Posterior vena cava (tissue), 2 donors: ENCODE measurements around the gene SLIT2. TPM values are rescaled to one million over a fixed set of nuclear protein-coding genes. Genes with fewer than 3 reads are reported as not detected.

Experiments used
- DNase-seq: peaks from one replicate; pipeline ENCODE4 v3.0.0-alpha.2; 2020; ENCODE audit warnings: low spot score
- intact Hi-C, 2 donors: fragments of 100-400 bp; cut with DNase I; formaldehyde crosslinking; loops; one replicate each; pipeline versions ENCODE4 v1.14.1 to v1.14.2; 2022 to 2023
- total RNA-seq, 2 donors: library from RNA; stranded (reverse); fragmentation: NEBNext Ultra II Directional; extraction: Animal tissue kit (Norgen Biotek cat#: 25700); gene quantifications; one replicate each; pipeline ENCODE4 v1.2.1, GENCODE V29; 2021
- donor health status: DM: yes; HTN: yes; CAD: no.
- donor health status: DM: yes; HTN: yes; CAD: no.

Gene SLIT2
- total RNA-seq, 2 donors from 2014 or later: 29.6 to 55.5 TPM

DNA sequence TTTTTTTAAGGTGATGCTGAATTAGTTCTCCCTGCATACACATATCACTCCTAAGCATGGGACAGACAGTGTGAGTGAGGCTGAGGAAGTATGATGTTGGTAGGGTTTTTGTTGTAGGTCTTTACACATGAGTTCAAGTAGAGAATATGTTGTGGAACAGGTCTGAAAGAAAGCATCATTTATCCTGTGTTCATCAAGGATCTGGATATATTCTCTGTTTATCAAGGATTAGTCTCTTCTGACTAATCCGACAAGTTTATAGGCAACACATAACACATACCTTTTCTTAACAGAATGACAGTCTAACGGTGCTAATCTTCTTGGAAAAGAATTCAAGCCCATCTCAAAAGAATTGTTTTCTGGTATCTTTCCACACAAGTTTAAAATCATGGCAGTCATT is 10.5 kb downstream of the SLIT2 start:
- no peak for DNase-seq
- intact Hi-C loops: no loop called here

DNA sequence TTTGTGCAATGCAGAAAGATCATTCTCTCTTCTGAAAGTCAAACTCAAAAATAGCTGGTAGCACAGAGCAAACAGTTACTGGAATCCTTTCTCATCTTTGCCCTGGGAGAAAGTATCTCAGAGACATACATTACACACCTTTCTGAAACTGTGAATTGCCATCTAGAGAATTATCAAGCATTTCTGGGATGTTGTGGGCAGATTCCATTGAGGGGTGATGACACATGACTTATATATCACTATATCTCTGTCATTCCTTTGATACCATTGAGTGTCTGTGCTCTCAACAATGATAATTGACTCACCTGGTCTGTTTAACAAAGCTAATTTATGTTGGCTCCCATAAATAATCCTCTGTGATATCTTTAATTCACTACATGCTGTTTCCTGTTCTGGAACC is 13.0 kb downstream of the SLIT2 start:
- intact Hi-C loops: no loop called here
- no peak for DNase-seq

DNA sequence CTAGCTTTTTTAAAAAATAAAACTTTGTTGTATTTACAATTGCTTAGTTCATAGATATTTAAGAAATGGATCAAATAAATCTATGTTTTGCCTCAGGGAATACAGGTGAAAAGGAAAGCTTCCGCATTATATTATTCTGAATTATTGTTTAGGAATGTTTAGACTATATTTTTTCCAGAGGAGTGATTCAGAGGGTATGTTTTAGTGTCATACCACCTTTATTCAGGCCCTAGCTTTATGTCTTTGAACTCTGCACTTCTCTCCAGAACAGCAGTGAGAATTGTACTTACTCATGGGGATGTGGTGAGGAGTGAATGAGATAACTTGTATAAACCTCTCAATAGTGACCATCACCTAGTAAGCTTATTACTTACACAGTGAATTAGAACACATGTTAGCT is 14.0 kb downstream of the SLIT2 start:
- no peak for DNase-seq
- intact Hi-C loops: no loop called here

DNA sequence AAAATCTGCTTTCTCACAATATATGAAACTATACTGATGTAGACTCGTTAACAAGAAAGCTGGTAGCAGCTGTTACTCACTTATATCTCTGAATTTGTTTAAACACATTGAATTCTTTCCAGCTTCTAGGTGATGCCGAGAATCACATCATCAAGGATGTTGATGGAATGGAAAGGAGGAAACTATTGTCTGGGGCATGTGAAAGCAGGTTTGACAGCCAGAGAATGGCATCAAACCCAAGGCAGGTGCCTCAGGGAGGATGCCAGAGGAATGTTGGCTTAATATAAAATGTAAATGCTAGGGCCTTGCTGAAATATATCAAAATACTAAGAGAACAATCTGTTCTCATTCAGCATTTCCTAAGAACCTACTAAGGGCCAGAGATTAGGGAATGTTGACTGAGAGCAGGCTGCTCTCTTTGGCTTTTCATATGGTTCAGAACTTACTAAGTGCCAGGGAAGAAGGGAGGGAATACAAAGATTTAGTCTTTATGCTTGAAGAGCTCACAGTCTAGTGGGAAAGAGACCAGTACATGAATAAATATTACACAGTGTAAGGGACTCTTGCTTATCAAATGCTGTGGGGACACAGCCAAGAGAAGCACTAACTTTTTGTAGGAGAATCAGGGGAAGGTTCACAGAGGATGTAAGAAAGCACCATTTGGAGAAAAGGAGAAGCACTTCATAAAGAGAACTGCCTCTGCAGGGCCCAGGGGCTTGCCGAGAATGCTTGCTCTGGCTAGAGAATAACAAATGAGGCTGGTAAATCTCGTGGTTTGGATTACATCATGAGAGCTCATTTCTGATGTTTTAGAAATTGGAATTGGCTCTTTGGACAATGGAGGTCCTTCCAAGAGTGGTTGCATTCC is 14.7 kb downstream of the SLIT2 start:
- intact Hi-C loops: no loop called here
- DNase-seq: peak; percentile 59

DNA sequence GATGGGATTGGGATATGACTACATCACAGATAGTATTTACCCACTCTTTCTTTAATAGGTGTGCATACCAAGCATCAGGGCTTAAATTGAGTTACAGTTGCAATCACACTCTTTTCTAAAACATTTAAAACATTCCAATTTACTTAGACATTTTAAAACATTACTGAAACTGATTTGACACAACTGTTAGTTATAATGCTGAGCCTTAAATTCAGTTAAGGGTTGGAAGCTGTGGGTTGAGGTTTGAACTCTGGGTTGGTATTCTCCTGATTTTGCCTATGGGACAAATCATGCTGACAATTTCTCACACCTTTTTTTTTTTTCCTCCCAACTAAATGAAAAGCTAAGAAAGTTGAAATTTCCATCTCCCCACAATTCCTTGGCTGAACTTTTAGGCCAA is 16.3 kb downstream of the SLIT2 start:
- no peak for DNase-seq
- intact Hi-C loops: no loop called here

DNA sequence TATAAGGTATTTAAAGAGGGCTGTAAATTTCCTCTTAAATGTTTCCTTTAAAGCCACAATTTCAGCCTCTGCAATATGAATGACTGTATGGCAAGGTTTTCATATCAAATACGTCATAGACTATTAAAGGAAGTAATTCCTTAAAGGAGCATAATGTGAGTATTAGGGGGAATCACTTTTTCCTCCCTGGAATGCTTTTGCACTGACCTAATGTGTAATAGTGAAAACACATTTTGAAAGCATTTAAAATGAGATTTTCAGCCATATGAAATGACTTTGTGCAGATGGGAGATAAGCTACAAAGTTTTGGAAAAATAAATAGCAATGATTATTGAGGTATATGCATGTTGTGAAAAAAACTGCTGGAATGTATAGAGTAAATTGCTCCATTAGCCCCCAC is 17.6 kb downstream of the SLIT2 start:
- intact Hi-C loops: no loop called here
- DNase-seq: no peak

DNA sequence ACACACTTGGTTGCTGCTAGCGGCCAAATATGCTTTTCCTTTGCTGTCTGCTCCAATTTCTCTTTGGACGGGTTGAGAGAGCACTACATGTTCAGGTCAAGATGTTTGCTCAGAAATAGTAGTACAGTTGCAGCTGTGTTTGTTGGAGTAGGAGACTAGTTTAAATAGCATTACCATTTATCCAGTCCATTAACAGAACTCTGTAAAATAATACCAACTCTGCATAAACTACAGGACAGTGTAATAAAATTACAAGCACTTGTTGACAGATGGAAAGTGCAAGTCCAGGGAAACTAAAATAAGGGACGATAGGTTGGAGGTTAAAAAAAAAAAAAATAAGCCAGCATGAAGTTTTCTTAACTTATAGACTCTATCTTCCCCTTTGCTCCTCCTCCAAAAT is 20.2 kb downstream of the SLIT2 start:
- intact Hi-C loops: no loop called here

DNA sequence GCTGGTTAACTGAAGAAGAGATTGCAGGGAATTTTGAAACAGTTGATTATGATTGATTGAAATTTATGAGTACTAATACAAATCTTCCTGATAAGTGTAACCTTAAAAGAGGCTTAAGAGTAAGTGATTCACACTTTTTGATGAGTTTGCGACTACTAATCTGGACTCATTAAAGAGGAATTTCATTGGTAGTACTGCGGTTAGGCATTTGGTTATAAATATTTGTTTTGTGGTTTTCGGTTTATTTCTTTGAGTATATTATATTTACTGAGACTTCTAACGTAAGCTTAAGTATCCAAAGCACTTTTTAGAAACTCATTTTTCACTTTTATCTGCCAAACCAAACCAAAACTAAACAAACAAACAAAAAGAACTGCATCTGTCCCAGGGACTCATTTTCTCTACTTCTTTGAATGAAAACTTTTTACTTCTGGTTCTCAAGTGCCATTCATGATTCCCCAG is 20.7 kb downstream of the SLIT2 start:
- intact Hi-C loops: no loop called here
- no peak for DNase-seq

More for the DNA sequence above, 20.2 kb downstream of the SLIT2 start:
- DNase-seq: no peak

DNA sequence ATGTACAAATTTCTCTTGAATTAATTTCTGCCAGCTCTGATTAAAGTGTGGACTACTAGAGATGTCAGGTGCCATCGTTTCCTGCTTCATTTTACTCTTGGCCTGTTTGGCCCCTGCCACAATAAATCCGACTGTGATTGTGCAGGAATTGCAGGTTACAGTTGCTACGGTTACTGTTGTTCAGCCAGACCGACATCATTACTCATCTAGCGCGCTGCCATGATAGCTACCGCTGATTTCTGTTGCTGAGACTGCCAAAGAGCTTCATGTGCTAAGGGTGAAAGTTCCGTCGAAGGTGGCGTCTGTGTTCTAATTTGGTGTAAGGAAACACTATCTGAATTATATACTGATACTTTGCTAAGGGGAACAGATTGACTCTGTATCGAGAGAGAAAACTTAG is 22.1 kb downstream of the SLIT2 start:
- intact Hi-C loops: no loop called here
- no peak for DNase-seq

DNA sequence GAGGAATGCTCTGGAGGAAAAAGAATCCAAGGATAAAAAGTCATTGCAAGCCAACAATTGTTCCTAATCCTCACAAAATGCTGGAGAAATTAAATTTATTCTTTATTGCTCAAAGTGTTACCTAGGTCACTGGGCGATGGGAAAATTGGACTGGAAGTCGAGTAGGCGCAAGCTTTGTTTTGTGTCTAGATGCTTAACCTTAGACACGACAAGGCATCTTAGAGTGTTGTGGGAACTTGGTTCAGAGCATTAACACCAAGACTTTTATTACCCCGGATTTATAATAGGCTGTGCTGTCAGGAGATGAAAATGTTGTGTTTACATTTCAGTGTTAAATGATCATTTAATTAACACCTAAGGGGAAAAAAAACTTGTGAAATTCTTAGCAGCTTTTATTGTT is 25.1 kb downstream of the SLIT2 start:
- intact Hi-C loops: no loop called here
- DNase-seq: no peak

DNA sequence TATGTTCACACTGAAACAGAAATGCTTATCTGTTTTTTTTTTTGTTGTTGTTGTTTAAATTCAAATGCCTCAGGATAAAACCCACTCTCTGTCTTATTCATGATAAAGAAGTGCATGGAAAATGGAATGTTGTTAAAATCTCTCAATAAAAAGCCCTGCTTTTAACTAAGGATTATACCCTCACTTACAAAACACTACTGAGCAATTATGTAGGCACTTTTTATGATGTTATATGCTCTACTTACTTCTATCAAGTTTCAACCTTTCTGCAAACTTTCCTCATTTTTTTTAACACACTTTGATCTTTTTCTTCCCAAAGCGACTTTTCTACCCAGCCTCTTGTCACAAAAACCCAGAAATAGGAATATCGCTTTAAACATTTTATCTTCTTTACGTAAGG is 26.5 kb downstream of the SLIT2 start:
- intact Hi-C loops: no loop called here
- DNase-seq: no peak

DNA sequence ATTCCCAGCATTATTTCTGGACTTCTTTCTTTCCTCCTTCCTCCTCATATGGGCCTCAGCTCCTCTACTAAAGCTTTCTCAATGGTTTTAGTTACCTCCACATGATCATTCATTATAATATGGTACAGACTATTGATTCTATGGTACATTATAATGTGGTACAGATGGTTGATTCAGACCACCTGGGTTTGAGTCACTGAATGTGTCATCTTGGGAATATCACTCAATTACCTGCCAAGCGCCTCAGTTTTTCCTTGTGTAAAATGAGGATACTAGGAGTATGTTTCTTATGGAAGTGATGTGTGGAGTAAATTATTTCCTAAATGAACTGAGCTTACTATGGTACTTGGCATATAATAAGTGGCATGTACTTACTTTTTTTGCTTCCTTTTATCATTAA is 27.7 kb downstream of the SLIT2 start:
- intact Hi-C loops: no loop called here
- DNase-seq: no peak

DNA sequence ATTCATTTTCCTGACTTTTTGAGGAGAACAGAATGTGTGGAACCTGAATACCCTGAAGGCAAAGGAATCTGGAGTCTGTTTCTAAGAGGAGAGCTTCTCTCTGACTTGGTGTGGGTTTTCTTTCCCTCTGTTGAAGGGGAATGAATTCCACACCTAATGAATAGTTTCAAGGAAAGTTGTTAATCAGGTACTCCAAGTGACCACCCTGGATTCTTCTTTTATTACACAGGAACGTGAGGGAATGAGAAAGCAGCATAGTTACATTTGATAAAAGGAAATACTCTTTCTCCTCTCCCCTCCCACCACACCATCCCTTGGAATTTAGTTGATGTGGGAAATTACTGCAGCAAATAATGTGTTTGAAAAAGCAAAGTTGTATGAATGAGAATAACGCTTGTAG is 29.7 kb downstream of the SLIT2 start:
- intact Hi-C loops: no loop called here
- DNase-seq: no peak

DNA sequence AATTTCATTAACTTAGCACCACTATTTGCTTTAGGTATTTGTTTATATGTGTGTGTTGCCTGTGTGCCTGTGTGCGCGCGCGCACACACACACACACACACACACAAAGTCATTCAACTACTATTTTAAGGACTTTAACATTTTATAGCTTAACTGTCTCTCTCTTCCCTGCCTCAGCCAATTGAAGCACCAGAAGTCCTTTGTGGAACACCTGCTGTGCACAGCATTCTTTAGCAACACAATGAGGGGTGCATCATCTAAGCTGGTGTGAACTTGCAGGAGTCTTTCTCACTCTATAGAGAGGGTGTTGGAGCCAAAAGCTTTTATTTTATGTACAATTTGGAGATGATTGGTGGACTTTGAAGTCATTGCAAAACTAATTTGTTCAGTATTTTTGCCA is 31.3 kb downstream of the SLIT2 start:
- no peak for DNase-seq
- intact Hi-C loops: no loop called here

DNA sequence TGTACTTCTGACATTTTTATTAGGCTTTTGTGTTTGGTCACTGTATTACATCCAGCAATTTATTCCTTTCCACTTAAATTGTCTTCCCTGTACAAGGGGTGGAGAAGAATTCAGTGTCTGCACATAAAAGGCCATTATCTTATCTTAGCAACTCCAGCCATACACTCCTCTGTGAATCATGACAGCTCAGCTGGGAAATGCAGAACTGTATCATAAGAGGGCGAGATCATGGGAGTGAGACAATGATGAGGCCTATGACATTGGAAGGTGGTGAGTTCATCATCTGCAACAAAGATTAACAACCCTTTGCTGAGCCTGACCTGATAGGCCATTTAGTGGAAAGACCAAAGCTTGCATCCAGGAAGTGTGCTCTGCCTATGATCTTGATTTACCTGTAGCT is 33.3 kb downstream of the SLIT2 start:
- intact Hi-C loops: no loop called here
- DNase-seq: no peak

DNA sequence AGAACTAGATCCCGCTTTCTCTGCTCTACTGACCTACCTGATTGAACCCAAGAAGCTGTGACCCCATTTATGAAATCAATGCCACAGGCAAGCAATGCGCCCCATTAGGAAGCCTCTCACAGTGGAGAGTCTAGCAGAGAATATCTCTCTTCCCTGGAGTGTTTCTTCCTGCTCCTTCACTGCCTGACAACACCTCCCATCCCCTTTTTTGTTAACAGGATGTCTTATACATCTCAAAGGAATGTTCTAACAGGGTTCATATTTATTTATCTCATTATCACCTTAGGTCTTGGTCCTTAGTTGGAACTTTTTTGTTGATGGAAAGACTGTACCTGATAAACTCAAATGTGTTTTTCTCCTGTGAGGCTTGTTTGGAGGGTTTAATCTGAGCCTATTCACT is 35.5 kb downstream of the SLIT2 start:
- intact Hi-C loops: no loop called here
- DNase-seq: no peak

DNA sequence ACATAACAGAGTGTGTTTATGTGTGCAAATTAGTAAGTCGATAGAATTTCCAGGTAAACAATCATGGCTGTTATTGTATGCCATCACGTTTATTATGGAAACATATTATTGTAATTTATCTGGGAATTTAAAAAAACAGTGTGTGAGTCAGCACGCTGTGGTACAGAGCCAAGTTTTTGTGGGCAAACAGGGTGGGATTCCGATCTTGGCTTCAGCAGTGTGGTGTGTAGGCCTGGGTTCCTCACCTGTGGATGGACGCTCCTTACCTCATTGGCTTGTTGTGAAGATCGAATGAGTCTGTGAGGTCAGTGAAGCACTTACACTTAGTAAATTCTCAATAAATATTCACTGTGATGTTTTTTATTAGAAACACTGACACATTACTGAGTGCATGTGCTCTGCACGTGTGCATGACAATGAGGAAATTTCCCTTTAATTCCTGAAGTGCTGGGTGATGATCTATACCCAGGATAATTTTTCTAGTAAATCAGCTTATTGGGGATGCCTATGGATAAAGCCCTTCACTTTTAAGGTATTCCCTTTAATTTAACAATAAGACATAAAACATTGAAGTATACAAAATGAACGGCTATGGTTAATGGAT is 36.4 kb downstream of the SLIT2 start:
- intact Hi-C loops: no loop called here
- no peak for DNase-seq

DNA sequence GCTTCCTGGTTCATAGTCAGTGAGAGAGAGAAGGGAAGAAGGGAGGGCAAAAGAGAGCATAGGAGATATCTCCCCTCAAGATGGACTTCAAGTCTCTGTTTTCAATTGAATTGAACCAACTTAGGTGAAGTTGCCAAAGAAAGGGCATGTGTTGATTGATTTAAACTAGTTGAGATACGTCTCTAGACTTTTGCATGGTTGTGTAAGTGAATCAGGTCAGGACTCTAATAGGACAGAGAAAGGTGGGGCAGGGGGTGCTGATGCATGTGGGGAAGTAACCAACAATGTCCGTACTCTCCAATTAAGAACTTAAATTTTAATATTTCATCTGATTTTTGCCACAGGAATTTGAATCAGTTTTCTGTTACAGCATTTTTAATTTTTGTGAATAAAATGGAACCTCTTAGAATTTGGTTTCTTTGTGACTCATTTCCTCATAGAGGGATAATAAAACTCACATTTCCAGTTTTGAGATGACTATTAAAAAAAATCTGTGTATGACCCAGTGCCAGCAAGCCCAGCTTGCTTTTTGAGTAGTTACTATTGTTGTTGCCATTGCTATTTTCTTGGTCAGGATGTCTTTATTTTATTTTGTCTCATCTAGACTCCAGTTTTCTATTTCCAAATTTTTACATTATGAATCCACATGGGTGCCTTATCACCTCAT is 37.3 kb downstream of the SLIT2 start:
- no peak for DNase-seq
- intact Hi-C loops: no loop called here

DNA sequence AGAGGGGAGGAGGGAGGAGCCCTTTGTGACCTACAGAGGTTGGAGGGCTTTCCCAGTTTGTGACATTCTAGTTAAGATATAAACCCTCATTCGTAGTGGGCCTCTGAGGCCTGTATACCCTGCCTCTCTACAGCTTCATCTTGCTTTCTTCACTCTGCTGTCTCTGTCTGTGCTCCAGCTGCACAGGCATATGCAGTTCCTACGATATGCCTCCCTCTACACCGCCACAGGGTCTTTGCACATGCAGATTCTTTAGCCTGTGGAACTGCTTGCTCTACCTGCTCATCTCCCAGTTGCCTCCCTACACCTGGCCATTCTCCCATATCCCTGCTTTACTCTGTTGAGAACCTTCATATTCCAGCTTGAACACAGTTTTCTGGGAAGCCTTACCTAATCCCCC is 38.1 kb downstream of the SLIT2 start:
- intact Hi-C loops: no loop called here
- no peak for DNase-seq

DNA sequence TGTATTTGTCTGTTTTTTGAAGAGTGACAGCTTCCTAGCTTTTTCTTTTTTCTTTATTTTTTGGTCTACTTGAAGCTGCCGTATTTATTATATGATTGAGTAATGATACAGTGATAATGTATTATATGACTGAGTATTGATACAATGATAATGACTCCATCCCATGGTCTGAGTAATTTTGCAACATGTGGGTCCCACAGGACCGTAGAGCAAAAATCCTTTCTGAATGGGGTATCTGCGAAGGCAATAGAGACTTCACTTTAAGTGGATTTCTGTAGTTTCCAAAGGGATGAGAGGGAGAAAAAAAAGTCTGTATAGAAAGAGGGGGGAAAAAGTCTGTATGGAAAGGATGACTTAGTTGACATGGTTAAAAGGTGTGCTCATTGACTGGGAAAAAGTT is 41.0 kb downstream of the SLIT2 start:
- intact Hi-C loops: no loop called here
- DNase-seq: no peak

DNA sequence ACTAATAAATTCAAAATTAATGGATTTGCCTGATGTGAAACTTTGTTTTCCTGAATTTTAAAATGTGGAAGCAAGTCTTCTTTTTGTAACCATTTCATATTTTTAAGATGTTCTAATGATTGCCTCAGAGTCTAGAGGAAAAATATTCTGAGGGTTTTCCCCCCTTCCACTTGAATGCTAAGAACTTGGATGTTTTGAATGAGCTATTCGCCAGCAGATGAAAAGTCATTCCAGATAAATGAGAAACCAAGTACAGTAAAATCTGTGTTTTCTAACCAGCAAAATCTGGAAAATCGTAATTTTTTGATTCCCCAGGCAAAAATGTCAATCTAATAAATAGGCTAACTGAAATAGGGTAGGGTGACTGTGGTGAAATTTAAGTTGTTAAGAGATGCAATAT is 45.6 kb downstream of the SLIT2 start:
- no peak for DNase-seq
- intact Hi-C loops: no loop called here
